HUES64 (cell line): ENCODE results near the gene CACNA1B.
"Not testable (repeated sequence)": the region's sequence is repeated elsewhere in the genome, so short reads cannot be mapped to it uniquely, and the experiment has no call there.

Source experiments
- H3K27ac ChIP-seq: 2 replicates; pipeline ENCODE4 v1.7.0; 2013; ENCODE audit warnings: low read depth, low read length, inconsistent platforms
- H3K27me3 ChIP-seq: 2 replicates; pipeline ENCODE4 v1.6.1; 2013; ENCODE audit warnings: mild to moderate bottlenecking, low read length; ENCODE audit not compliant: insufficient read depth
- H3K36me3 ChIP-seq: 2 replicates; pipeline ENCODE4 v1.6.1; 2013; ENCODE audit warnings: mild to moderate bottlenecking, low read length; ENCODE audit not compliant: insufficient read depth
- H3K4me1 ChIP-seq: 2 replicates; pipeline ENCODE4 v1.6.1; 2013; ENCODE audit warnings: mild to moderate bottlenecking, low read length, moderate library complexity; ENCODE audit not compliant: insufficient read depth
- H3K4me3 ChIP-seq: 2 replicates; pipeline ENCODE4 v1.5.1; 2013; ENCODE audit warnings: mild to moderate bottlenecking, low read length, moderate library complexity
- H3K9ac ChIP-seq: 2 replicates; pipeline ENCODE4 v1.6.1; 2013; ENCODE audit warnings: mild to moderate bottlenecking, low read depth, low read length
- H3K9me3 ChIP-seq: 2 replicates; pipeline ENCODE4 v1.6.1; 2013; ENCODE audit warnings: low read depth, low read length; ENCODE audit not compliant: insufficient read depth
- WGBS: fragments of 150-250, 120-280 bp; methylation state at CpG from one replicate; pipeline ENCODE4 v1.1.7; 2013; ENCODE audit warnings: missing lambda C conversion rate; 5-methylcytosine and 5-hydroxymethylcytosine counted together

The CACNA1B gene

GRCh38 chr9:137880160-137880975 lies 2.8 kb downstream of the CACNA1B start:
- Histone ChIP-seq H3K27me3 (peaks cover 24% of the 10 kb centered on the region), H3K36me3 (peaks cover 6% of the 10 kb centered on the region; the same call in 1 of the 2 replicates), H3K27ac (no peak overlapping the region), H3K4me3 (no peak overlapping the region), H3K4me1 (no peaks in the 10 kb centered on the region), H3K9ac (no peak overlapping the region), H3K9me3 (no peaks in the 10 kb centered on the region)
- 79% methylated on average over 16 of the region's 16 CpGs for WGBS

DNA sequence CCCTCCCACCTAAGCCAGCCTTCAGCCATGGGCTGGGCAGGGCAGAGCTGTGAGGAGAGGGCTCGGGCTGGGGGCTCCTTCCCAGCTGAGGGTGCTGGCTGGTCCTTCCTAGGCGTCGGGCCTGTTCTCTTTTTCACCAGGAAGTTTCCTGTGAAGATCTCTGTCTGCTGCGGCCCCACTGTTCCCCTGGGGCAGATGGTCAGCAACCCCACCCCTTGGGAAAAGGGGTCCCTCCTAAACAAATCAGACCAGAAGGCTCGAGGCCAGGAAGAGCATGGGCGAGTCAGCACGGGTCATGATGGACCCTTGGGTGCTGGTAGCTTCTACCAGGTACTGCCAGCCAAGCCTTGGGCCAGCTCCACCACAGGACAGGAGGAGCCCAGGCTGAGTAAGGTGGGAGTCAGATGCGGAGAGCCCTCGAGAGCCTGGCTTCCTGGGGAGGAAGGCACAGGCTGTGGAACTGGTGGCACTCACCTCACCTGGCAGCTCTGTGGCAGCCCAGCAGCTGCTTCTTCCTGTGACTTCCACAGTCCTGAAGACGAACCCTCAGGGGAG lies 3.5 kb downstream of the CACNA1B start:
- Histone ChIP-seq H3K4me3 (no peak overlapping the region), H3K27me3 (peaks cover 18% of the 10 kb centered on the region), H3K4me1 (no peaks in the 10 kb centered on the region), H3K36me3 (peaks cover 6% of the 10 kb centered on the region; the same call in 1 of the 2 replicates), H3K9ac (no peak overlapping the region), H3K9me3 (no peaks in the 10 kb centered on the region), H3K27ac (no peak overlapping the region)
- WGBS, result 81% methylated on average over 10 of the region's 10 CpGs

- Histone ChIP-seq H3K27me3 (peaks cover 10% of the 10 kb centered on the region), H3K4me1 (no peaks in the 10 kb centered on the region), H3K4me3 (no peak overlapping the region), H3K9me3 (no peaks in the 10 kb centered on the region), H3K27ac (no peak overlapping the region), H3K9ac (no peak overlapping the region), H3K36me3 (peaks cover 6% of the 10 kb centered on the region; the same call in 1 of the 2 replicates)
- 73% methylated on average over 19 of the region's 19 CpGs for WGBS
These were observed 4.3 kb downstream of the CACNA1B start for GRCh38 chr9:137881591-137882505.

- Histone ChIP-seq H3K4me1 (no peaks in the 10 kb centered on the region), H3K27ac (no peak overlapping the region), H3K4me3 (no peak overlapping the region), H3K36me3 (peaks cover 6% of the 10 kb centered on the region; the same call in 1 of the 2 replicates), H3K27me3 (peaks cover 4% of the 10 kb centered on the region; the same call in 1 of the 2 replicates), H3K9ac (no peak overlapping the region), H3K9me3 (no peaks in the 10 kb centered on the region)
- WGBS, result 88% methylated on average over 10 of the region's 10 CpGs
These were observed 4.9 kb downstream of the CACNA1B start for GRCh38 chr9:137882506-137882821.

GRCh38 chr9:137883977-137884376 lies 6.4 kb downstream of the CACNA1B start:
- WGBS, result 96% methylated on average over 3 of the region's 6 CpGs
- H3K9ac ChIP-seq, H3K9me3 ChIP-seq, H3K4me3 ChIP-seq, H3K27me3 ChIP-seq, H3K36me3 ChIP-seq, H3K27ac ChIP-seq, H3K4me1 ChIP-seq: not testable (repeated sequence)

DNA sequence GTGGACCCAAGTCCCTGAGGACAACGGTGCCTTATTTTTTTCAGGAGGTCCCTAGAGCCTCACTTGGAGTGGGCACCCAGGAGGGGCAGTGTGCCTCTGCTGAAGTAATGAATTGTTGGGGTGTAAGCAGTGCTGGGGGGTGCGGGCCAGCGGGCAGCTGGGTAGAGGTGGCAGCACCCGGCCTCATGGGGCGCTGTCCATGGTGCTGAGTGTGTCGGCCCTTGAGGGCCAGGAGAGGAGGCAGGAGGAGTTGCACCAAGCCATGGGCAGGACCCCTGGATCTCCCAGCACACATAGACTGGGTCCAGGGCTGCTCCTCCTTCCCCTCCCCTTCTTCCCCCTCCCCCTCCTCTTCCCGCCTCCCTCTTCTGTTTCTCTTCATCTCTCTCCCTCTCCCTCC lies 7.0 kb downstream of the CACNA1B start:
- H3K4me3 ChIP-seq, H3K27me3 ChIP-seq, H3K9me3 ChIP-seq, H3K36me3 ChIP-seq, H3K4me1 ChIP-seq, H3K9ac ChIP-seq, H3K27ac ChIP-seq: not testable (repeated sequence)
- WGBS, result 82% methylated on average over 5 of the region's 7 CpGs

DNA sequence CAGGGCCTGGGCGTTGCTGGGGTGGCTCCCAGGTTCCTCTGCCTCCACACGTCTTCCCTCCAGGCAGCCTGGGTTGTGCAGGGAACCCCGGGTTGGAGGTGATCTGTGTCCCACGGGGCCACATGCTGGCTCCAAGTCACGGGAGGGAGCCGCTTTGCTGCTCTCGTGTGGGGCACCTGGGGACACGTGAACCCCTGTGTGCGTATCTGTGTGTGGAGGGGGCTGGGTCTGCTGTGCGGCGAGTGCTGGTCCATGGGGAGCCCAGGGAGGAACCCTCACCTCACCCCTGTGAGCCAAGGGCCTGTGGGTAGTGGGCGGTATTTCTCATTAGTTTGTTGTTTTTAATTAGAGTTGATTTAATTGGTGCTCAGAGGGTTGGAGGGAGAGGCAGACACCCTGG lies 7.5 kb downstream of the CACNA1B start:
- not testable (repeated sequence) for H3K36me3 ChIP-seq, H3K27me3 ChIP-seq
- WGBS, result 85% methylated on average over 7 of the region's 12 CpGs

DNA sequence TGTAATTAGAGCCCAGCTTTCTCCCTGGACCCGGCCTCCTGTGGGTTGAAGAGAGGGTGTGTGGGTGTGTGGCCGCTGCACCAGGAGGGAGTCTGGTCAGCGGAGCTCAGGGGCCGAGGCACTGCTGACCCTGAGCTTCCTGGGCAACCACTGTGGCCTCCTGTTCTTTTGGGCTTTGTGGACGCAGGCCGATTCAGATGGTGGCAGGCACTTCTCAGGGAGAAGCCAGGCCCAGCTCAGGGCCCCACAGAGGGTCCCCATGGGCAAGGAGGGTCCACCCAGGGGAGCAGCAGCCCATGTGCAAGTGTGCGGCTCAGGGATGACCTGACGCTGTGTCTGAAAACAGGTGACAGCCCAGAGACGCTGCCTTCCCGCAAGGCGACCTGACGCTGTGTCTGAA lies 11.0 kb downstream of the CACNA1B start:
- not testable (repeated sequence) for H3K9ac ChIP-seq, H3K36me3 ChIP-seq, H3K9me3 ChIP-seq, H3K4me3 ChIP-seq, H3K27ac ChIP-seq, H3K27me3 ChIP-seq, H3K4me1 ChIP-seq
- WGBS, result 83% methylated on average over 12 of the region's 12 CpGs

More for the DNA sequence above, 7.5 kb downstream of the CACNA1B start:
- H3K9ac ChIP-seq, H3K27ac ChIP-seq, H3K9me3 ChIP-seq, H3K4me3 ChIP-seq, H3K4me1 ChIP-seq: not testable (repeated sequence)

DNA sequence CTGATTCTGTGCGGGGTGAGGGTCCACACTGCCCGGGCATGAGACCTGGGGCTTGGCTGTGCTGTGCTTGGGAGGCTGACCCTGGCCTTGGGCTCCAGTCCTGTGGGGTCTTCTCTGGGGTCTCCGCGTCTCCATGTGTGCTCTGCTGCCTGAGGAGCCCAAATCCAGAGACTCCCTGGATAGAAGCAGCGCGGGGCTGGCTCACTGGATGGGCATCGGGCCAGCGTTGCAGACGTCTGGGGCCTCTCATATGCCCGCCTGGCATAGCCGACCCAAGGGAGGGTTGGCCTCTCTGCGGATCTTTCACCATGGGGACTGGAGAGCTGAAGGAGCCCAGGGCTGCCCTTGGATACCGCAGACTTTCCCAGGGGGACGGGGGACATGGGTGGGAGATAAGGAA lies 12.4 kb downstream of the CACNA1B start:
- not testable (repeated sequence) for H3K4me1 ChIP-seq, H3K27ac ChIP-seq, H3K27me3 ChIP-seq, H3K36me3 ChIP-seq, H3K9ac ChIP-seq, H3K9me3 ChIP-seq, H3K4me3 ChIP-seq
- WGBS, result 90% methylated on average over 6 of the region's 14 CpGs

GRCh38 chr9:137890768-137891587 lies 13.4 kb downstream of the CACNA1B start:
- WGBS, result 86% methylated on average over 22 of the region's 24 CpGs
- H3K9ac ChIP-seq, result not testable (repeated sequence)

More at GRCh38 chr9:137890768-137891587, 13.4 kb downstream of the CACNA1B start:
- H3K36me3 ChIP-seq, H3K4me3 ChIP-seq, H3K9me3 ChIP-seq, H3K27ac ChIP-seq, H3K4me1 ChIP-seq, H3K27me3 ChIP-seq: not testable (repeated sequence)
